K562 (cell line): ENCODE measurements around the gene DHX8. TPM values are rescaled to one million over a fixed set of nuclear protein-coding genes. Genes with fewer than 3 reads are reported as not detected.
A peak's percentile ranks its signal among the peaks of the same experiment; 100 is the strongest.

Source experiments
- CREM ChIP-seq: IDR thresholded peaks from 2 replicates; pipeline ENCODE4 v1.6.1; 2014; ENCODE audit warnings: antibody characterized with exemption, low read depth
- ETV5 ChIP-seq: sonication (generic); formaldehyde crosslinking; IDR thresholded peaks from 2 replicates; pipeline ENCODE4 v1.4.0; 2020; ENCODE audit warnings: low read depth, mild to moderate bottlenecking, missing genetic modification reagents
- HCFC1 ChIP-seq: IDR thresholded peaks from 2 replicates; pipeline ENCODE4 v1.6.1; 2012; ENCODE audit warnings: low read depth, low read length, improper control_type of control experiment
- MXI1 ChIP-seq: IDR thresholded peaks from 2 replicates; pipeline ENCODE4 v1.6.1; 2011; ENCODE audit warnings: low read depth, mild to moderate bottlenecking, improper control_type of control experiment, low read length
- PHF8 ChIP-seq: fragments of 200-600 bp; sonication (generic); IDR thresholded peaks from 2 replicates; pipeline ENCODE4 v1.6.1; 2012; ENCODE audit warnings: mixed run types, mild to moderate bottlenecking, inconsistent platforms, low read length, moderate library complexity, borderline replicate concordance
- POLR3A ChIP-seq: IDR thresholded peaks from 2 replicates; pipeline ENCODE4 v1.6.1; 2011; ENCODE audit warnings: borderline replicate concordance, mild to moderate bottlenecking, moderate library complexity; ENCODE audit not compliant: insufficient read length, insufficient read depth; ENCODE audit errors: extremely low read depth
- RFX5 ChIP-seq: IDR thresholded peaks from 2 replicates; pipeline ENCODE4 v1.6.1; 2011; ENCODE audit warnings: low read depth, mild to moderate bottlenecking, improper control_type of control experiment, low read length
- SMARCE1 ChIP-seq: fragments of 450-650 bp; IDR thresholded peaks from 2 replicates; pipeline ENCODE4 v1.7.1; 2016; ENCODE audit warnings: mild to moderate bottlenecking
- TCF3 ChIP-seq: sonication (generic); formaldehyde crosslinking; IDR thresholded peaks from 2 replicates; pipeline ENCODE4 v1.4.0; 2020; ENCODE audit warnings: mild to moderate bottlenecking, missing genetic modification reagents
- XRCC4 ChIP-seq: IDR thresholded peaks from one replicate; pipeline ENCODE4 v1.6.1; 2011; ENCODE audit not compliant: insufficient read depth, insufficient read length; ENCODE audit errors: extremely low read depth
- ZBTB11 ChIP-seq, 3 experiments: fragments of 200-800 bp in 1 of 3; fragments of 250-450 bp in 1 of 3; fragments of 450-650 bp in 1 of 3; sonication (Bioruptor Pico) in 1 of 3; sonication (Bioruptor generic) in 1 of 3; formaldehyde crosslinking in 1 of 3; IDR thresholded peaks; 2 replicates each; pipeline versions ENCODE4 v1.6.1 to v1.8.0; 2016 to 2022; ENCODE audit warnings: mild to moderate bottlenecking in 2 of 3, missing genetic modification characterization in 2 of 3, missing compliant biosample characterization in 1 of 3, moderate library complexity in 1 of 3
- ZC3H11A ChIP-seq: IDR thresholded peaks from 2 replicates; pipeline ENCODE4 v1.6.1; 2012; ENCODE audit warnings: low read depth, low read length, improper control_type of control experiment
- ZNF444 ChIP-seq: fragments of 250-450 bp; sonication (Bioruptor Pico); IDR thresholded peaks from 2 replicates; pipeline ENCODE4 v1.4.0; 2020; ENCODE audit warnings: mild to moderate bottlenecking, moderate library complexity
- ZNF592 ChIP-seq: fragments of 450-650 bp; IDR thresholded peaks from 2 replicates; pipeline ENCODE4 v1.6.1; 2017; ENCODE audit warnings: antibody characterized with exemption, mild to moderate bottlenecking
- polyA plus RNA-seq, 8 experiments: library from polyadenylated mRNA; depleted of rRNA in 4 of 8; stranded (reverse) in 5 of 8; unstranded in 3 of 8; fragments of >200 nt; fragmentation: Nextera tagmentation in 2 of 8; fragmentation: Illumina TruSeq in 1 of 8; extraction: Ambion mirVana in 2 of 8; extraction: Trizol in 1 of 8; gene quantifications; 2 replicates each; pipeline versions ENCODE4 v1.2.1 to v1.2.3, GENCODE V29; 2011 to 2014; ENCODE audit warnings: inconsistent platforms in 1 of 8, missing spikeins in 1 of 8
- total RNA-seq, 7 experiments: library from RNA; depleted of rRNA in 6 of 7; stranded (reverse); fragments of >200 nt in 6 of 7; fragmentation: Illumina TruSeq in 2 of 7; extraction: Trizol in 2 of 7; gene quantifications; 2 replicates each; pipeline versions ENCODE4 v1.2.1 to v1.2.3, GENCODE V29; 2011 to 2021; ENCODE audit warnings: low replicate concordance in 1 of 7

Gene DHX8
- total and polyA plus RNA-seq, 9 of the 15 experiments (the other 6 are each of a cell fraction or from before 2014, with no cell fraction given), result 16.7 to 42.5 (median 25.6) TPM

- TF ChIP-seq ZNF592, result peak; percentile 71
- TF ChIP-seq ETV5 (CRISPR knock-in tag), result peak; percentile 46; the same call in 1 of the 2 replicates
- no peak for TF ChIP-seq MXI1
- TF ChIP-seq PHF8, result peak; percentile 40; the same call in 1 of the 2 replicates
- peak; percentile 18; the same call in 1 of the 2 replicates for TF ChIP-seq CREM
- TF ChIP-seq SMARCE1, result peak; percentile 27; the same call in 1 of the 2 replicates
- TF ChIP-seq TCF3 (CRISPR knock-in tag), result no peak
- TF ChIP-seq ZC3H11A, result peak; percentile 78; the same call in 1 of the 2 replicates
- no peak for TF ChIP-seq ZNF444
- no peak for TF ChIP-seq XRCC4
- TF ChIP-seq HCFC1, result 0 out of 2 replicates have a peak, but pooled peaks have one; percentile 25
- TF ChIP-seq RFX5, result no peak
- no peak for TF ChIP-seq POLR3A
- peak in 2 of 3 experiments; percentile 53 to 83; a peak in 4 of 6 replicates for TF ChIP-seq ZBTB11 (CRISPR knock-in tag; IDR thresholded peaks at IDR 0.05)
These were observed 46.7 kb downstream of the DHX8 start (continued) for GRCh38 chr17:43530288-43531081.
